GM23338 (cell line): ENCODE measurements around the gene HDHD3. TPM values are rescaled to one million over a fixed set of nuclear protein-coding genes. Genes with fewer than 3 reads are reported as not detected.

Experiments used
- ATAC-seq: fragments of 200-7000 bp; cut with Tn5 transposase; 3 replicates; pipeline ENCODE4 v1.9.1; 2020
- DNase-seq: peaks from one replicate; pipeline ENCODE4 v3.0.0-alpha.2; 2015; ENCODE audit warnings: low spot score
- H2AFZ ChIP-seq: fragments of 200-600 bp; sonication (generic); 2 replicates; pipeline ENCODE4 v1.8.0; 2016; ENCODE audit warnings: antibody characterized with exemption, mild to moderate bottlenecking, moderate library complexity
- H3F3A ChIP-seq: fragments of 200-600 bp; sonication (generic); replicated peaks from 2 replicates; pipeline ENCODE4 v1.8.0; 2017; ENCODE audit warnings: antibody characterized with exemption, mixed run types, low read depth
- H3K27ac ChIP-seq: fragments of 200-600 bp; sonication (generic); 2 replicates; pipeline ENCODE4 v1.6.1; 2016; ENCODE audit warnings: low read depth
- H3K27me3 ChIP-seq: fragments of 200-600 bp; sonication (generic); 2 replicates; pipeline ENCODE4 v1.8.0; 2016; ENCODE audit warnings: mild to moderate bottlenecking, mixed run types, moderate library complexity; ENCODE audit not compliant: insufficient read depth
- H3K36me3 ChIP-seq: fragments of 200-600 bp; sonication (generic); 2 replicates; pipeline ENCODE4 v1.8.0; 2016; ENCODE audit warnings: mild to moderate bottlenecking; ENCODE audit not compliant: insufficient read depth
- H3K4me1 ChIP-seq: fragments of 200-600 bp; sonication (generic); 2 replicates; pipeline ENCODE4 v1.8.0; 2016; ENCODE audit warnings: mild to moderate bottlenecking, moderate library complexity; ENCODE audit not compliant: insufficient read depth
- H3K4me2 ChIP-seq: fragments of 200-600 bp; sonication (generic); 2 replicates; pipeline ENCODE4 v1.7.1; 2017; ENCODE audit warnings: mixed run types
- H3K4me3 ChIP-seq: fragments of 200-600 bp; sonication (generic); 2 replicates; pipeline ENCODE4 v1.6.1; 2016; ENCODE audit warnings: mixed run types
- H3K79me2 ChIP-seq: fragments of 200-600 bp; sonication (generic); replicated peaks from 2 replicates; pipeline ENCODE4 v1.8.0; 2017; ENCODE audit warnings: mild to moderate bottlenecking; ENCODE audit not compliant: insufficient read depth
- H3K9me2 ChIP-seq: fragments of 200-600 bp; sonication (generic); 2 replicates; pipeline ENCODE4 v1.8.0; 2017; ENCODE audit not compliant: insufficient read depth
- H4K20me1 ChIP-seq: fragments of 200-600 bp; sonication (generic); replicated peaks from 2 replicates; pipeline ENCODE4 v1.8.0; 2017; ENCODE audit warnings: mild to moderate bottlenecking; ENCODE audit not compliant: insufficient read depth
- H3K27ac Mint-ChIP-seq: 2 replicates; pipeline ENCODE4 v1.8.0; 2020; ENCODE audit warnings: inconsistent platforms, mild to moderate bottlenecking, moderate library complexity, mixed read lengths
- H3K27me3 Mint-ChIP-seq: 3 replicates; pipeline ENCODE4 v1.8.0; 2022; ENCODE audit warnings: low read depth, mild to moderate bottlenecking, moderate library complexity, mixed read lengths, inconsistent platforms; ENCODE audit not compliant: insufficient read depth, poor library complexity
- H3K36me3 Mint-ChIP-seq: 3 replicates; pipeline ENCODE4 v1.8.0; 2021; ENCODE audit warnings: low read depth, mild to moderate bottlenecking, inconsistent platforms, moderate library complexity, mixed read lengths
- H3K4me1 Mint-ChIP-seq: 3 replicates; pipeline ENCODE4 v1.8.0; 2020; ENCODE audit warnings: mild to moderate bottlenecking, inconsistent platforms, mixed read lengths
- H3K4me3 Mint-ChIP-seq: 3 replicates; pipeline ENCODE4 v1.8.0; 2021; ENCODE audit warnings: moderate library complexity, mild to moderate bottlenecking, inconsistent platforms, mixed read lengths
- H3K9me3 Mint-ChIP-seq: 3 replicates; pipeline ENCODE4 v1.8.0; 2020; ENCODE audit warnings: moderate library complexity, mild to moderate bottlenecking, inconsistent platforms, mixed read lengths
- STAT1 ChIP-seq: IDR thresholded peaks from one replicate; pipeline ENCODE4 v1.6.1; 2016; ENCODE audit warnings: antibody characterized with exemption; ENCODE audit not compliant: unreplicated experiment
- ZNF114 ChIP-seq: fragments of 250-450 bp; sonication (Bioruptor Pico); IDR thresholded peaks from 2 replicates; pipeline ENCODE4 v1.5.0; 2020; ENCODE audit warnings: mild to moderate bottlenecking, moderate library complexity
- polyA plus RNA-seq: library from polyadenylated mRNA; unstranded; fragments of >200 nt; fragmentation: Nextera tagmentation; extraction: Ambion mirVana; gene quantifications from 2 replicates; pipeline ENCODE4 v1.2.1, GENCODE V29; 2016
- total RNA-seq: library from RNA; depleted of rRNA; stranded (reverse); fragments of >200 nt; shearing (Covaris generic); gene quantifications from 2 replicates; pipeline ENCODE4 v1.2.3, GENCODE V29; 2014
- TF ChIP-seq, protein P1 (sequence below): fragments of 250-450 bp; sonication (Bioruptor Pico); IDR thresholded peaks from 2 replicates; pipeline ENCODE4 v1.5.0; 2020; ENCODE audit warnings: mild to moderate bottlenecking, moderate library complexity
- TF ChIP-seq, protein P2 (sequence below): IDR thresholded peaks from 2 replicates; pipeline ENCODE4 v1.6.1; 2016; ENCODE audit warnings: antibody characterized with exemption

The HDHD3 gene
- total and polyA plus RNA-seq, 2 experiments from 2014 or later, result 9.5 to 17.7 TPM

GRCh38 chr9:113398796-113399195 lies 22.0 kb upstream of the HDHD3 start:
- no peaks in the 10 kb centered on the region for H3K27me3 ChIP-seq
- H3K4me3 ChIP-seq, result no peak overlapping the region
- H3K27ac ChIP-seq, result no peak overlapping the region
- Mint-ChIP-seq H3K9me3 (no peaks in the 10 kb centered on the region), H3K27ac (no peak overlapping the region), H3K27me3 (peaks cover 8% of the 10 kb centered on the region), H3K4me3 (no peak overlapping the region), H3K36me3 (no peaks in the 10 kb centered on the region; the same call in 2 of the 3 replicates), H3K4me1 (peaks cover 4% of the 10 kb centered on the region; the same call in 2 of the 3 replicates)
- TF ChIP-seq, protein P1, sequence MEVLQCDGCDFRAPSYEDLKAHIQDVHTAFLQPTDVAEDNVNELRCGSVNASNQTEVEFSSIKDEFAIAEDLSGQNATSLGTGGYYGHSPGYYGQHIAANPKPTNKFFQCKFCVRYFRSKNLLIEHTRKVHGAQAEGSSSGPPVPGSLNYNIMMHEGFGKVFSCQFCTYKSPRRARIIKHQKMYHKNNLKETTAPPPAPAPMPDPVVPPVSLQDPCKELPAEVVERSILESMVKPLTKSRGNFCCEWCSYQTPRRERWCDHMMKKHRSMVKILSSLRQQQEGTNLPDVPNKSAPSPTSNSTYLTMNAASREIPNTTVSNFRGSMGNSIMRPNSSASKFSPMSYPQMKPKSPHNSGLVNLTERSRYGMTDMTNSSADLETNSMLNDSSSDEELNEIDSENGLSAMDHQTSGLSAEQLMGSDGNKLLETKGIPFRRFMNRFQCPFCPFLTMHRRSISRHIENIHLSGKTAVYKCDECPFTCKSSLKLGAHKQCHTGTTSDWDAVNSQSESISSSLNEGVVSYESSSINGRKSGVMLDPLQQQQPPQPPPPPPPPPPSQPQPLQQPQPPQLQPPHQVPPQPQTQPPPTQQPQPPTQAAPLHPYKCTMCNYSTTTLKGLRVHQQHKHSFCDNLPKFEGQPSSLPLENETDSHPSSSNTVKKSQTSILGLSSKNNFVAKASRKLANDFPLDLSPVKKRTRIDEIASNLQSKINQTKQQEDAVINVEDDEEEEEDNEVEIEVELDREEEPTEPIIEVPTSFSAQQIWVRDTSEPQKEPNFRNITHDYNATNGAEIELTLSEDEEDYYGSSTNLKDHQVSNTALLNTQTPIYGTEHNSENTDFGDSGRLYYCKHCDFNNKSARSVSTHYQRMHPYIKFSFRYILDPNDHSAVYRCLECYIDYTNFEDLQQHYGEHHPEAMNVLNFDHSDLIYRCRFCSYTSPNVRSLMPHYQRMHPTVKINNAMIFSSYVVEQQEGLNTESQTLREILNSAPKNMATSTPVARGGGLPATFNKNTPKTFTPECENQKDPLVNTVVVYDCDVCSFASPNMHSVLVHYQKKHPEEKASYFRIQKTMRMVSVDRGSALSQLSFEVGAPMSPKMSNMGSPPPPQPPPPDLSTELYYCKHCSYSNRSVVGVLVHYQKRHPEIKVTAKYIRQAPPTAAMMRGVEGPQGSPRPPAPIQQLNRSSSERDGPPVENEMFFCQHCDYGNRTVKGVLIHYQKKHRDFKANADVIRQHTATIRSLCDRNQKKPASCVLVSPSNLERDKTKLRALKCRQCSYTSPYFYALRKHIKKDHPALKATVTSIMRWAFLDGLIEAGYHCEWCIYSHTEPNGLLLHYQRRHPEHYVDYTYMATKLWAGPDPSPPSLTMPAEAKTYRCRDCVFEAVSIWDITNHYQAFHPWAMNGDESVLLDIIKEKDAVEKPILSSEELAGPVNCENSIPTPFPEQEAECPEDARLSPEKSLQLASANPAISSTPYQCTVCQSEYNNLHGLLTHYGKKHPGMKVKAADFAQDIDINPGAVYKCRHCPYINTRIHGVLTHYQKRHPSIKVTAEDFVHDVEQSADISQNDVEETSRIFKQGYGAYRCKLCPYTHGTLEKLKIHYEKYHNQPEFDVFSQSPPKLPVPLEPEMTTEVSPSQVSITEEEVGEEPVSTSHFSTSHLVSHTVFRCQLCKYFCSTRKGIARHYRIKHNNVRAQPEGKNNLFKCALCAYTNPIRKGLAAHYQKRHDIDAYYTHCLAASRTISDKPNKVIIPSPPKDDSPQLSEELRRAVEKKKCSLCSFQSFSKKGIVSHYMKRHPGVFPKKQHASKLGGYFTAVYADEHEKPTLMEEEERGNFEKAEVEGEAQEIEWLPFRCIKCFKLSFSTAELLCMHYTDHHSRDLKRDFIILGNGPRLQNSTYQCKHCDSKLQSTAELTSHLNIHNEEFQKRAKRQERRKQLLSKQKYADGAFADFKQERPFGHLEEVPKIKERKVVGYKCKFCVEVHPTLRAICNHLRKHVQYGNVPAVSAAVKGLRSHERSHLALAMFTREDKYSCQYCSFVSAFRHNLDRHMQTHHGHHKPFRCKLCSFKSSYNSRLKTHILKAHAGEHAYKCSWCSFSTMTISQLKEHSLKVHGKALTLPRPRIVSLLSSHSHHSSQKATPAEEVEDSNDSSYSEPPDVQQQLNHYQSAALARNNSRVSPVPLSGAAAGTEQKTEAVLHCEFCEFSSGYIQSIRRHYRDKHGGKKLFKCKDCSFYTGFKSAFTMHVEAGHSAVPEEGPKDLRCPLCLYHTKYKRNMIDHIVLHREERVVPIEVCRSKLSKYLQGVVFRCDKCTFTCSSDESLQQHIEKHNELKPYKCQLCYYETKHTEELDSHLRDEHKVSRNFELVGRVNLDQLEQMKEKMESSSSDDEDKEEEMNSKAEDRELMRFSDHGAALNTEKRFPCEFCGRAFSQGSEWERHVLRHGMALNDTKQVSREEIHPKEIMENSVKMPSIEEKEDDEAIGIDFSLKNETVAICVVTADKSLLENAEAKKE (CRISPR knock-in tag), result no peak
- TF ChIP-seq ZNF114, result no peak
- DNase-seq (no peak), ATAC-seq (no peak)
- no peaks in the 10 kb centered on the region for H3K79me2 ChIP-seq
- no peaks in the 10 kb centered on the region for H3K4me1 ChIP-seq
- no peak overlapping the region for H2AFZ ChIP-seq
- H3F3A ChIP-seq, result 0 out of 2 replicates have a peak, but pooled peaks cover 3% of the 10 kb centered on the region
- H3K36me3 ChIP-seq, result no peaks in the 10 kb centered on the region
- no peak overlapping the region for H3K4me2 ChIP-seq
- H3K9me2 ChIP-seq, result no peaks in the 10 kb centered on the region
- no peaks in the 10 kb centered on the region for H4K20me1 ChIP-seq

DNA sequence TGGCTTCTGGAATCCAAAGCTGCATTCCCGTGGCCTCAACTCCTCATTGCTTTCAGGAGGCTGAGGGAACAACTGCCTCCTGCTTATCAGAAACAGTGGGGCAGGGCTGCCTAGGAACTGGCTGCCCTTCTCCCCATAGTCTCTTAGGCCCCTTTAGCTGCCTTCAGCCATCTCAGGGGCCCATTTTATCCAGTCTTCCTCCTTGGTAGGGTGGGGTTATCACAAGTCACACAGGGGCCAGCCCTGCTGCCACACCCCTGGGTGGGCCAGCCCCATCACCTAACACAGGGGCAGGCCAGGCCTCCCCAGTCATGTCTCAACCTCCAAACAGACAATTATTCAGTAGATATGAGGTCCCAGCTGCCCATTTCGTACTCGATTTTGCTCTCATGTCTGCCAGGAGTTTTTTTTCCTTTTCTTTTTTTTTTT lies 20.4 kb upstream of the HDHD3 start:
- H3K4me3 ChIP-seq, result no peak overlapping the region
- no peak overlapping the region for H3K4me2 ChIP-seq
- 0 out of 2 replicates have a peak, but pooled peaks cover 3% of the 10 kb centered on the region for H3F3A ChIP-seq
- Mint-ChIP-seq H3K27ac (no peak overlapping the region), H3K36me3 (peaks cover 3% of the 10 kb centered on the region; the same call in 2 of the 3 replicates), H3K27me3 (peaks cover 4% of the 10 kb centered on the region), H3K4me1 (peaks cover 4% of the 10 kb centered on the region; the same call in 2 of the 3 replicates), H3K4me3 (no peak overlapping the region), H3K9me3 (no peaks in the 10 kb centered on the region)
- H3K9me2 ChIP-seq, result no peaks in the 10 kb centered on the region
- H3K4me1 ChIP-seq, result no peaks in the 10 kb centered on the region
- H3K27ac ChIP-seq, result no peak overlapping the region
- no peaks in the 10 kb centered on the region for H3K79me2 ChIP-seq
- H3K27me3 ChIP-seq, result no peaks in the 10 kb centered on the region
- 0 out of 2 replicates have a peak, but pooled peaks cover 2% of the 10 kb centered on the region for H4K20me1 ChIP-seq
- H2AFZ ChIP-seq, result no peak overlapping the region
- DNase-seq, result no peak
- no peak for ATAC-seq
- no peaks in the 10 kb centered on the region for H3K36me3 ChIP-seq
- TF ChIP-seq, protein P1 (CRISPR knock-in tag), result no peak
- TF ChIP-seq, protein P2, sequence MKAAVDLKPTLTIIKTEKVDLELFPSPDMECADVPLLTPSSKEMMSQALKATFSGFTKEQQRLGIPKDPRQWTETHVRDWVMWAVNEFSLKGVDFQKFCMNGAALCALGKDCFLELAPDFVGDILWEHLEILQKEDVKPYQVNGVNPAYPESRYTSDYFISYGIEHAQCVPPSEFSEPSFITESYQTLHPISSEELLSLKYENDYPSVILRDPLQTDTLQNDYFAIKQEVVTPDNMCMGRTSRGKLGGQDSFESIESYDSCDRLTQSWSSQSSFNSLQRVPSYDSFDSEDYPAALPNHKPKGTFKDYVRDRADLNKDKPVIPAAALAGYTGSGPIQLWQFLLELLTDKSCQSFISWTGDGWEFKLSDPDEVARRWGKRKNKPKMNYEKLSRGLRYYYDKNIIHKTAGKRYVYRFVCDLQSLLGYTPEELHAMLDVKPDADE, result no peak
- TF ChIP-seq ZNF114 (no peak), STAT1 (no peak)
